Fibroblast of lung (primary cell): ENCODE data around the gene CACNA1S.

ENCODE experiments used
- EZH2 ChIP-seq: IDR thresholded peaks from 2 replicates; pipeline ENCODE4 v1.5.1; 2012; ENCODE audit warnings: low read length, control low read depth, mild to moderate bottlenecking; ENCODE audit errors: missing control alignments
- TF ChIP-seq, protein P1 (sequence below), 2 donors: IDR thresholded peaks in 1 of 2; conservative IDR thresholded peaks in 1 of 2; 1 replicate in 1 of 2; 2 replicates in 1 of 2; pipeline ENCODE4 v1.5.1; 2011 to 2012; ENCODE audit warnings: low read length in 2 of 2, control low read depth in 1 of 2, inconsistent platforms in 1 of 2, low read depth in 1 of 2, mild to moderate bottlenecking in 1 of 2

- TF ChIP-seq, protein P1, sequence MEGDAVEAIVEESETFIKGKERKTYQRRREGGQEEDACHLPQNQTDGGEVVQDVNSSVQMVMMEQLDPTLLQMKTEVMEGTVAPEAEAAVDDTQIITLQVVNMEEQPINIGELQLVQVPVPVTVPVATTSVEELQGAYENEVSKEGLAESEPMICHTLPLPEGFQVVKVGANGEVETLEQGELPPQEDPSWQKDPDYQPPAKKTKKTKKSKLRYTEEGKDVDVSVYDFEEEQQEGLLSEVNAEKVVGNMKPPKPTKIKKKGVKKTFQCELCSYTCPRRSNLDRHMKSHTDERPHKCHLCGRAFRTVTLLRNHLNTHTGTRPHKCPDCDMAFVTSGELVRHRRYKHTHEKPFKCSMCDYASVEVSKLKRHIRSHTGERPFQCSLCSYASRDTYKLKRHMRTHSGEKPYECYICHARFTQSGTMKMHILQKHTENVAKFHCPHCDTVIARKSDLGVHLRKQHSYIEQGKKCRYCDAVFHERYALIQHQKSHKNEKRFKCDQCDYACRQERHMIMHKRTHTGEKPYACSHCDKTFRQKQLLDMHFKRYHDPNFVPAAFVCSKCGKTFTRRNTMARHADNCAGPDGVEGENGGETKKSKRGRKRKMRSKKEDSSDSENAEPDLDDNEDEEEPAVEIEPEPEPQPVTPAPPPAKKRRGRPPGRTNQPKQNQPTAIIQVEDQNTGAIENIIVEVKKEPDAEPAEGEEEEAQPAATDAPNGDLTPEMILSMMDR (conservative IDR thresholded peaks at IDR 0.05 in 1 of 2, IDR thresholded peaks at IDR 0.05 in 1 of 2; ENCODE audit: low read depth in 1 of 2, low read length in 2 of 2) = no peak
- TF ChIP-seq EZH2 = no peak
Measured at GRCh38 chr1:201062511-201063091, 49.6 kb downstream of the CACNA1S start.
